ENCODE measurements around the gene CEP43.

- TF ChIP-seq CTCF (IDR thresholded peaks at IDR 0.05; ENCODE audit: poor library complexity): no peak
- TF ChIP-seq EZH2 (IDR thresholded peaks at IDR 0.05; ENCODE audit: borderline replicate concordance): no peak
- TF ChIP-seq EZH2phosphoT487 (IDR thresholded peaks at IDR 0.05; ENCODE audit: low read depth, severe bottlenecking, unreplicated experiment): no peak
Measured at GRCh38 chr6:166996406-166996805, 2.8 kb upstream of the CEP43 start.

All from hepatocyte (in vitro differentiated cells).